CD1c-positive myeloid dendritic cell (primary cell): ENCODE results near the gene DENND5A.
A peak's percentile ranks its signal among the peaks of the same experiment; 100 is the strongest.
"Not testable (repeated sequence)": the region's sequence is repeated elsewhere in the genome, so short reads cannot be mapped to it uniquely, and the experiment has no call there.

Source experiments
- DNase-seq: peaks from one replicate; pipeline ENCODE4 v3.0.0-alpha.2; 2016; ENCODE audit errors: extremely low spot score

DENND5A gene

DNA sequence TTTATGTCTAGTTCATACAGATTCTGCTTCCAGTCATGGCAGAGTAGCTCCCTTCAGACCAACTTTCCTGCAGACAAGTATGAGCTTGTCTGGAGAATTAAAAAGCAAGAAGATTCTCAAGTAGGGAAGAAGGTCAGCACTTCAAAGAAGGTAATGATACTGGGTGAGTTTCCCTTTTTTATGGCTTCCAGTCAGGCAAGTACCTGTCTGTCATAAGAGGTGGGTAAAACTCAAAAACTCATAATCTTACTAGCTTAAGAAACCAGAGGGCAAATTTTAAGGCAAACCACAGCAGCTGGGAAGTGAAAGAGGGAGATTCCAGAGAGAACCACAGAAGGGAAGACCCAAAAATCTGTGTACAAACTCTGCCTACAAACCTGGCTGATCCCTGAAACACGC, 54.2 kb downstream of the DENND5A start:
- peak; percentile 36 for DNase-seq

DNA sequence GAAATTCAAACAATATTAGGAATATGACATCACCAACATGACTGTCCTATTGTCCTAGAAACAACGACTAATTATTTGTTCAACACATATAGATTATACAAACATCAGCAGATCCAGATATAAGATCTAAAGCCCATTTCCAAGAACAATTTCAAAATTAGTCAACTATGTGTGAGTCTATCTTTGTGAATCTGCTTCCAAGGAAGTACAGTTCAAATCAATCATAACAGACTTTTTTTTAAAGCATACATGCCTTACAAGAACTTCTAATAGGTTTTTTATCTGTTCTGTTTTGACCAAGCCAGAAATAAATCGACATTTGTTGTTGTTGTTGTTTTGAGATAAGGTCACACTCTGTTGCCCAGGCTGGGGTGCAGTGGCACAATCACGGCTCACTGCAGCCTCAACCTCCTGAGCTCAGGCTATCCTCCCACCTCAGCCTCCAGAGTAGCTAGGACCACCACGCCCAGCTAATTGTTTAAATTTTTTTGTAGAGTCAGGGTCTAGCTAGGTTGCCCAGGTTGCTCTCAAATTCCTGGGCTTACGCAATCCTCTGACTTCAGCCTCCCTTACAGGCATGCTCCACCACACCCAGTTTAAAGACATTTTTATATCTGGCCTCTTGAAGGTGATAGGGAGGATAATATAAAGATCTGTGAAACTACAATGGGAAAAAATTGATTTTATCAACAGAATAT, 54.8 kb downstream of the DENND5A start:
- DNase-seq: no peak

- DNase-seq: not testable (repeated sequence)
These were observed 55.5 kb downstream of the DENND5A start for GRCh38 chr11:9209604-9210003.

- no peak for DNase-seq
These were observed 56.2 kb downstream of the DENND5A start for GRCh38 chr11:9208726-9209501.

GRCh38 chr11:9207229-9207628, 57.9 kb downstream of the DENND5A start:
- DNase-seq: no peak

DNA sequence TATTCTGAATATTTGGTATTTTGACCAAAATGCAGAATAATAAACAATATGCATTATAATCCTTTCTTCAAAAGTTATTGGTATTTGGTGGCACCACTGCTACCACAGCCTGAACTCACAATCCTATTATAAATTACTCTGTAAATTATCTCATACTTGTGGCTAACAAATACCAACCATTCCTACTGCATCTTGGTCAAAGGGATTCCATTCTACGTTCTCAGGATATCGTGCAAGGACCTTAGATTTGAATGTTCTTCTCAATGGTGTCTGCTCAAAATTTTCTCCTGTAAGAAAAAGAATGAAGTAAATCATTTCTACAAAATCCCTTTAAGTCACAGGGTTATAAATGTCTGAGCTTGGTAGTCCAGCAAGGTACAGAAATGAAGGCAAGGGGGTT, 58.7 kb downstream of the DENND5A start:
- no peak for DNase-seq

- no peak for DNase-seq
These were observed 61.3 kb downstream of the DENND5A start for GRCh38 chr11:9203691-9204311.

- no peak for DNase-seq
These were observed 63.6 kb downstream of the DENND5A start for GRCh38 chr11:9201372-9202162.

- DNase-seq: no peak
These were observed 64.7 kb downstream of the DENND5A start for GRCh38 chr11:9200471-9200870.

DNA sequence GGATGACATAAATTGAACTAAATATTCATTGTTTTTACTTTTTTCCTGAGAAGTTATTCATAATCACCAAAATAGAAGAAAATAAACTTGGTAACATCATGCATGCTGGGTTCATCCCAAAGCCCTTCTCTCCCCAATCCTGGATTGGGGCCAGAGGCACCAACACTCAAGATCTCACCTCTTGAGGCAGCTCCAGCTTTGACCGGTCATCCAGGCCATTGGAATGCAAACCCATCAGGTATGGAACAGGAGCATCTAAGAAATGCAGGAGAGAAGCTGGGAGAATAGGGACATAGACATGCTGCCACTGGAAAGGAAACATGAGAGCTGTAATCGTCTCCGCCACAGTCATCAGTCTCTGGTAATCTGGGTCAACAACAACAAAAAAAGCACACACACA, 71.8 kb downstream of the DENND5A start:
- DNase-seq: no peak

DNA sequence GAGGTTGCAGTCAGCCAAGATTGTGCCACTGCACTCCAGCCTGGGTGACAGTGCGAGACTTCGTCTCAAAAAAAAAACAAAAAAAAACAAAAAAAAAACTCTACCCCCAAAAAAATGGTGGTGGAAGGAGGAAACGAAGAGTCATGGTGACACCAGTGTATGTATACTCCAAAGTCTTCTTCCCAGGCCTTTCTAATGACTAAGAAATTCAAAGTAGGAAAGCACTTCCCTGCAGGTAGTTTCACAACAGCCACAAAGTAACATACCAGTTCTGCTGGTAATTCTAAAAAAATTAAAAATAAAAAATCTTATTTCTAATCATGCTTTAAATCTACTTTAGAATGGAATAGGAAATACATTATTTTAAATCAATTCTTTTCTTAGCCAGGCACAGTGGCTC, 72.6 kb downstream of the DENND5A start:
- DNase-seq: no peak

- DNase-seq: not testable (repeated sequence)
These were observed 74.7 kb downstream of the DENND5A start for GRCh38 chr11:9190326-9191016.

DNA sequence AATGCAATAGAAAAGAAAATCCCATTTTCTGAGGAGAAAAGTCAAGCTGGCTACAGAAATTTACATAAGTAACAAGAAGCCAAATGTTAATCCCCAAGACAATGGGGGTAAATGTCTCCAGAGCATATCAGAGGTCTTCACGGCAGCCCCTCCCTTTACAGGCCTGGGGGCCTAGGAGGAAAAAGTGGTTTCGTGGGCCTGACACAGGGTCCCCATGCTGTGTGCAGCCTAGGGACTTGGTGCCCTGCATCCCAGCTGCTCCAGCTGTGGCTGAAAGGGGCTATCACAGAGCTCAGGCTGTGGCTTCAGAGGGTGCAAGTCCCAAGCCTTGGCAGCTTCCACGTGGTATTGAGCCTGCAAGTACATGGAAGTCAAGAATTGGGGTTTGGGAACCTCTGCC, 76.3 kb downstream of the DENND5A start:
- not testable (repeated sequence) for DNase-seq

GRCh38 chr11:9187616-9188015, 77.5 kb downstream of the DENND5A start:
- no peak for DNase-seq

- DNase-seq: no peak
These were observed 80.6 kb downstream of the DENND5A start for GRCh38 chr11:9184516-9184915.

GRCh38 chr11:9182180-9182871, 82.8 kb downstream of the DENND5A start:
- DNase-seq: no peak

DNA sequence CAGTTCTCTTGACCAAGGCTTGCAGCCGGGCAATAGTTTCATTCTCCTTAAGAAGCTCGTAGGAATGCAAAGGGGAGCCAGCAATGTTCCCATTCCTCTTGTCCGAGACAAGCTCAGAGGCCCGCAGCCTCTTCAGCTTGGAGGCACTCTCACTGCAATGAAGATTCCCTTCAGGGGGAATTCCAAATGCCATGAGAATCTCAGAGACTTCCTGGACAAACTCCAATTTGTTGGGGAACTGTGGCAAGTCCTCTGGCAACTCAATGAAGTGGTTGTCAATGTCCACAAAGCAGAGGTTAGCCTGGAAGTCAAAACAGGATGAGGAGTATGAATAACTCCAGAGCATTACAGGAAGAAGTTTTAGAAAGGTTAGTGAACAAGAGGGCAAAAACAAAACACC, 84.4 kb downstream of the DENND5A start:
- no peak for DNase-seq

GRCh38 chr11:9179141-9179540, 86.0 kb downstream of the DENND5A start:
- DNase-seq: no peak

GRCh38 chr11:9178716-9179115, 86.4 kb downstream of the DENND5A start:
- no peak for DNase-seq

DNA sequence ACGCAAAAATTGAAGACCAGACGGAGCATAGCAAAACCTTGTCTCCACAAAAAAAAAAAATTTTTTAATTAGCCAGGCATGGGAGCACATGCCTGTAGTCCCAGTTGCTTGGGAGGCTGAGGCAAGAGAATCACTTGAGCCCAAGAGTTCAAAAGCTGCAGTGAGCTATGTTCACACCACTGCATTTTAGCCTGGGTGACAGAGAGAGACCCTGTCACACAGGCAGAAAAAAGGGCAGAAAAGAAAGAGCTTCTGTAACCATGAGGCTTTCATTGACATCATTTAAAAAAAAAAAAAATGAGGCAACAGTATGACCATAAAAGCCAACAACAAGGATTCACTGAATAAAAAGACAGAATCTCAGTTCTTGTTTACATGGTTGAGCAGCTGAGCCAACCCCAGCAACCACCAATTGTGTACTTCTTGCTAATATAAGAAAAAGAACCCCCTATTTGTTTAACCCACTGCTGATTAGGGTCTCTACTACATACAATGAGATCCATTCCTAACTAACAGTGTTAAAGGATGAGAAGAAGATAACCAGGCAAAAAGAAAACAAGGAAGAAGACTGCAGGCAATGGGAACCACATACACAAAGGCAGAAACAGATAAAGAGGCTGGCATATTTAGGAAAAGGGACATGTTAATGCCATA, 87.6 kb downstream of the DENND5A start:
- DNase-seq: no peak
